IPS-NIHi7 (cell line): Measurements from ENCODE around the gene FBXO34.
"Not testable (repeated sequence)": the region's sequence is repeated elsewhere in the genome, so short reads cannot be mapped to it uniquely, and the experiment has no call there.

ENCODE experiments used
- DNase-seq: peaks from one replicate; pipeline ENCODE4 v3.0.0; 2012; ENCODE audit warnings: mixed read lengths; ENCODE audit errors: extremely low spot score

The FBXO34 gene

DNA sequence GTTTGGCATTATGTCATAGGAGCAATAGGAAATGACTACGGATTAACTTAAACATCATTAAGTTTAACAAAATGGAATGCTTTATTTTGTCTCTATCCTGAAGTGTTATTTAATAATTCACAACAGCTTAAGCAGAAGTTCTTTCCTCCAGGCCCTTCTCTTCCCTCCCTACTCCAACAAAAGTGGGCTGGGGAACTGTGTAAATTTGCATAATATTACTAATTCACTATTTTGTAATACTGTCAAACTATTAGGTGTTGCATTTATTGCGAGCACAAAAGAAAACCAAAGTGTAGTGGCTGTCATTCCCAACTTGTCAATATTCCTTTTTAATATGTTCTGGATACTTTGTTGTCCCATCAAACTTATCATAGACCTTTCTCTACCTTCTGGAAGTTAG is 70.6 kb downstream of the FBXO34 start:
- DNase-seq: no peak

DNA sequence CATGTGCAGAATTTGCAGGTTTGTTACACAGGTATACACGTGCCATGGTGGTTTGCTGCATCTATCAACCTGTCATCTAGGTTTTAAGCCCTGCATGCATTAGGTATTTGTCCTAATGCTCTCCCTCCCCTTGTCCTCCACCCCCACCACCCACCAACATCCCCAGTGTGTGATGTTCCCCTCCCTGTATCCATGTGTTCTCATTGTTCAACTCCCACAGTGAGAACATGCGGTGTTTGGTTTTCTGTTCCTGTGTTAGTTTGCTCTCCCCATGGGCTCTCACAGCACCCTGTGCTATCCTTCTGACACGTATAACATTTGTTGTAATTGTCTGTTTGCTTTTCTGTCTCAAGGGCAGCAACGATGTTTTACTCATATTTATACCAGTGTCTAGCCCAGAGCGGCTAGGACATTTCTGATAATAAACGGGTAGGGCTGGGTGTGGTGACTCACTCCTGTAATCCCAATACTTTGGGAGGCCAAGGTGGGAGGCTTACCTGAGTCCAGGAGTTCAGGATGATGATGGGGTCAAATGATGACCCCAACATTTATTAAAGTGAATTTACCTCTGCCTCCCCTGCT is 73.5 kb downstream of the FBXO34 start:
- not testable (repeated sequence) for DNase-seq

DNA sequence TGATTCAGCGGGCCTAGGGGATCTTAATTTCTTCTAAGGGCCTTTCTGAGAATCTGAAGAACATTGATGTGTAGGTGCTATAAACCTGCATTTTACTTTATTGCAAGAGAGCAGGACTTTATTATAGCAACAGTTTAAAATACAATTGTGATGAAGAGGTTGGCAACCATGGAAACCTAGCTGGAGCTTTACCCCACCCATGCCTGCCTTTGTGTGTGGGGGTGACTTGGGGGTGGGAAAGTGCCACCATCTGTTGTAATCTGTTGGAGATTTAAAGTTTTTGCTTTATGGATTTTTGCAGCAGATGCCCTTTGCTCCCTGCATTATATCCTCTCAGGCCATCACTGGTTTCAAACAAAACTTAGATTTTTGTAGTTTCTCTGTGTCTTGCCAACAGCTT is 75.8 kb downstream of the FBXO34 start:
- no peak for DNase-seq

GRCh38 chr14:55347748-55348147 is 76.5 kb downstream of the FBXO34 start:
- DNase-seq: no peak

DNA sequence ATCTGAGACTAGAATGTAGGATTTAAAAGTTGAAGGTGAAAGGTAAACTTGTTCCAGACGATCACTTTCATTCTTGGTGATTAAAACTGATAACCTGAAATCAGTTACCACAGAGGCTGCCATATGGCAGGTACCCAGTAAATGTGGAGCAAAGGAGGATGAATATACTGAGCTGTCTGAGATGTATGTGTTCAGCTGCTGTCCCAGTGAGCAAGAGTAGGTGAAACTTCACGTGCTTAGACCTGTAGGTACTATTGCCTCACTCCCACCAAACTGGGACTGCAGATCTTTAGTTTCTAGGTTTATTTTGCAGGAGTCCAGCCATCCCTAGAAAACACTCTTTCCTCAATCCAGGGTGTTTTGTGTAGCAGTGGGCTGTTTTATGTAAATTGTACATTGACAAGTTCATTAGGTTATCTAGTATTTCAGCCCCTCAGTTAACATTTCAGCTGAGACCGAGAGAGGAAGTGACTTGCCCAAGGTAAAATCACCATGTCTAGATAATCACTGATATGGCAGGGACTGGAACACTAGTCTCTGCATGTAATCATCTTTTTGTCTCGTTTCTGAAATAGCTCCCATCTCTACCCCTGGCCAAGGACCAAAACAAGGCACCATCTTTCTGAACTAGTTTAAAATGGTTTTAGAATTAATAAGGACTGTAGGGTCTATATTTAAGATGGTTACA is 77.7 kb downstream of the FBXO34 start:
- DNase-seq: no peak

DNA sequence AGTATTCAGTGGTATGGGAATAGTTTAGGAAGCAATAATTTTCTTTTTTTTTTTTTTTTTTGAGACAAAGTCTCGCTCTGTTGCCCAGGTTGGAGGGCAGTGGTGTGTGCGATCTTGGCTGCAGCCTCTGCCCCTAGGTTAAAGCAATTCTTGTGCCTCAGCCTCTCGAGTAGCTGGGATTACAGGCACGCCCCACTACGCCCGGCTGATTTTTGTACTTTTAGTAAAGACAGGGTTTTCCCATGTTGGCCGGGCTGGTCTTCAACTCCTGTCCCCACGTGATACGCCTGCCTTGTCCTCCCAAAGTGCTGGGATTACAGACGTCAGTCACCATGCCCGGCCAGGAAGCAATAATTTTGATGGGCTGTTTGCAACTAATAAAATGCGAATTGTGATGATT is 78.3 kb downstream of the FBXO34 start:
- DNase-seq: no peak

GRCh38 chr14:55350461-55350860 is 79.2 kb downstream of the FBXO34 start:
- no peak for DNase-seq

DNA sequence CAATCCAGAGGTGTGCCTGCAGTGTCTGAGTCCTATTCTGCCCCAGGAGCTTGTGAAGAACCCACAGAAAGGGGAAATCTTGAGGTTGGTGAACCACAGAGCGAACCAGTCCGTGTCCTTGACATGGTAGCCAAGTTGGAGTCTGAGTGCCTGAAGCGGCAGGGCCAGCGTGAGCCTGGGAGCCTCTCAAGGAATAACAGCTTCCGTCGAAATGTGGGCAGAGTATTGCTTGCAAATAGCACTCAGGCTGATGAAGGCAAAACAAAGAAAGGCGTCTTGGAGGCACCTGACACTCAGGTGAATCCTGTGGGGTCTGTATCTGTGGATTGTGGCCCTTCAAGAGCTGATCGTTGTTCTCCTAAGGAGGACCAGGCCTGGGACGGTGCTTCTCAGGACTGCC is 79.9 kb downstream of the FBXO34 start:
- no peak for DNase-seq

GRCh38 chr14:55352201-55352600 is 81.0 kb downstream of the FBXO34 start:
- DNase-seq: no peak

- DNase-seq: peak; percentile 35
Observed at GRCh38 chr14:55353686-55354467, 82.7 kb downstream of the FBXO34 start.

DNA sequence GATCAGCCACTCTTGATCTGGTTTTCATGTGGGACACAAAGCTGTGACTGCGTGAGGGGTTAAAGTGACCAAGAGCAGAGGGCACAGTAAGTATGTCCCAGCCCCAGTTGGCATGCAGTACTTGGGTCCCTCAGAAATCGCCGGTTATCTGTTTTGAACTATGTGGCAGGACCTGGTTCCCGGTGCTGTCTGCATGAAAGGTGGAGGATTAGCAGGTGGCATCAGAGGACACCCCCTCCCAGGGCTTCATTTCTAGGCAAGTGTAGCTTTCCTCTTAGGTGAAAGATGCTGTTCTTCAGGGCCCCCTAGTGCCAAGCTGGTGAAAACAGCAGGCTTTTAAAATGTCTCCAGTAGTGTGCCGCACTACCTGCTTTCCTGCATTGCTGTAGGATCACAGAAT is 83.3 kb downstream of the FBXO34 start:
- DNase-seq: peak; percentile 86

GRCh38 chr14:55355922-55356321 is 84.7 kb downstream of the FBXO34 start:
- DNase-seq: no peak

- no peak for DNase-seq
Observed at GRCh38 chr14:55356913-55357312, 85.7 kb downstream of the FBXO34 start.

- DNase-seq: no peak
Observed at GRCh38 chr14:55359307-55359706, 88.1 kb downstream of the FBXO34 start.

DNA sequence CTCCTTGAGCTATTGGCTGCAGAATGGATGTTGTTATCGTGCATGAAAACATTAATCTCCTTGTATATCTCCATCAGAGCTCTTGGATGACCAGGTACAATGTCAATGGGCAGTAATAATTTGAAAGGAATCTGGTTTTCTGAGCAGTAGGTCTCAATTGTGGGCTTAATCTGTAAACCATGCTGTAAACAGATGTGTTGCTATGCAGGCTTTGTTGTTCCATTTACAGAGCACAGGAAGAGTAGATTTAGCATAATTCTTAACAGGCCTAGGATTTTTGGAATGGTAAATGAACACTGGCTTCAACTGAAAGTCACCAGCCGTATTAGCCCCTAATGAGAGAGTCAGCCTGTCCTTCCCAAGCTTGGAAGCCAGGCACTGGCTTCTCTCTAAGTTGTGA is 90.0 kb downstream of the FBXO34 start:
- no peak for DNase-seq

DNA sequence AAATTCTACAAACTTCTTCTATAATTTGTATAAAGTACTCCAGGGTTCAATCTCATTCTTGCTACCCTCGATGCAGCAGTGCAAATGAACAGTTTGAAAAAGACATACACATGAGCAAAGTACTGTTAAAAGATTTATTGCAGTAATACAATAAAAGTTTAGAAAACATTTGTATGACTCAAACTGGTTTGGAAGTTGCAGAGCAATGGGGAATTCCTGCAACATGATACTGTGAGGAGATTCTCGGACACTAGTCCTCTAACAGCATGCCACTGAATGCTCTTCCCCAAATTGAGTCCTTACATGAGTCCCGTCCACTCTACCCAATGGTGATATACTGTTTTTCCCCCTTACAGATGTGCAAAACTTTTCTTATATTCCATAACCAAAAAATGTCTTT is 95.0 kb downstream of the FBXO34 start:
- DNase-seq: no peak

DNA sequence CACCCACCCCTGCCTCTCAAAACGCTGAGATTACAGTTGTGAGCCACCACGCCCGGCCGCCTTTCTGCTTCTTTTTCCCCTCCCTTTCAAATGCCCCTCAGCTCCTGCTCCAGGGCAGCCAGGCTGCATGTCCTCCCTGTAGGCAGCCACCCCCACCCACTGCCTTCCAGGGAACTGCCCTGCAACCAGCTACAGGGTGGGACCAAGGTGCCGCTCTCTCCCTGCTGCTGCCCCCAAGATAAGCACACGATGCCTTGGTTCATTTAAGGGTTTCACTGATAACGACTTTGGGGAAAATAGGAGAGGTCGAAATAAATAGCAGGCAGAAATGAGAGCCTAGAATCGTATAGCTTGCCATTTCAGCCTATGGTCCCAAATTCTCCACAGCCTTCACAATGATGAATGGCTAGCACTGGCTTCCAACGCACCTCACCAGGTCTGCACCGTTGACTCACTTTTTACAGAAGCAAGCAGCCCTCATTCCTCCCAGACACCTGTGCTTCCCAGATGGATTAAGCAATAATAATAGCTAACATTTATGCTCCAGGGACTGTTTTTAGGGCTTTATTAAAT is 99.7 kb downstream of the FBXO34 start:
- no peak for DNase-seq

GRCh38 chr14:55372423-55372822 is 101.2 kb downstream of the FBXO34 start:
- DNase-seq: no peak

DNA sequence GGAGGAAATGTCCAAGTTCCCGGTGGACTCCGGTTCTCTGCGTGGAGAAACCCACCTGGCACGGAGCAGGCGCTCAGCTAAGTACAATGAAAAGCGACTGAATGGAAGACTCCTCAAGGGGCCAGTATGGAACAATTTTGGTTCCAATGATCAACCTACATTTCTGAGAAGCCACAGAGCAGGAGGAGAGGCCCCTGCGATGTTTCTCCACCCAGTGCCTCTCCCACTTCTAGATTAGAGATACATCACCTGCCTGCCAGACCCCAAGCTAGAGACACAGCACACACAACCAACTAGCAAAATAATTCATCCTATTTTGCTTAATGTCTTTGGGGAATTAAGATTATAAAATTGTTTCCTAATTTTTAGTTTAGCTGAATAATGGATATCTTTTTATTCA is 101.6 kb downstream of the FBXO34 start:
- DNase-seq: no peak

- DNase-seq: no peak
Observed at GRCh38 chr14:55373784-55374705, 102.8 kb downstream of the FBXO34 start.

DNA sequence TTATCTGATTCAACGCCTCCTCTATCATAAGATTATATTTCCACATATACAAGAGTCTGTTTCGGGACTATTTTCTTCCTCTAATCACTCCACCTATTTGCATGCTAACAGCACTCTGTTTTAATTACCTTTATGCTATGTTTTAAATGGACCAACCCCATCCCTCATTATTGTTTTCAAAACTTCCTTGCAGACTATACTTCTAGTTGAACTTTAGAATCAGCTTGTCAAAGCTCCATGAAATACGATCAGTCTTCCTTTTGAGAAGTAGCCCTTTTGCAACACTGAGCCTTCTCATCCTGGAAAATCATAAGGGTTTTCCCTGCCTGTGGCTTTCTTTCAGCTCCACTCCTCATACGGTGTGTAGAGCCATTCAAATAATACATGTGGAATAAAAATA is 103.5 kb downstream of the FBXO34 start:
- no peak for DNase-seq

DNA sequence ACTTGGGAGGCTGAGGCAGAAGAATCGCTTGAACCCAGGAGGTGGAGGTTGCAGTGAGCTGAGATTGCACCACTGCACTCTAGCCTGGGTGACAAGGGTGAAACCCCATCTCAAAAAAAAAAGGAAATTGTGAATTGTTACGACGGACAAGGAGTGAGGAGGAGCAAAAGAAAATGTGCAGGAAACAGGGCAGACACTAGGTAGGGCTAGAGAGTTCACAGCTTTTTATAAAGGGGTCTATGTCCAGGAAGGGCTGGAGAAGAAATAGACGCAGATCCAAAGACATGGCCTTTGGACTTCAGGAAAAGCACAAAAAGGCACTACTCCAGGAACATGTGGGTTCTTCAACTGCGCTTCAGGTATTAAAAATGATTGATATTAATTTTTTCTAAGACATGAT is 106.0 kb downstream of the FBXO34 start:
- no peak for DNase-seq
